Uterus (tissue), 2 donors: ENCODE measurements around the gene TTC23.

Source experiments
- POLR2A ChIP-seq, 2 donors: fragments of 450-650 bp; IDR thresholded peaks; one replicate each; pipeline ENCODE4 v1.6.1; 2016; ENCODE audit warnings: antibody characterized with exemption in 2 of 2, mild to moderate bottlenecking in 1 of 2, moderate library complexity in 1 of 2
- TF ChIP-seq, protein P1 (sequence below), 4 experiments: fragments of 200-600 bp in 2 of 4; fragments of 450-650 bp in 2 of 4; sonication (generic) in 2 of 4; IDR thresholded peaks; one replicate each; pipeline ENCODE4 v1.5.1; 2016 to 2019; ENCODE audit warnings: antibody characterized with exemption in 4 of 4, mild to moderate bottlenecking in 2 of 4, moderate library complexity in 1 of 4

- TF ChIP-seq, protein P1, sequence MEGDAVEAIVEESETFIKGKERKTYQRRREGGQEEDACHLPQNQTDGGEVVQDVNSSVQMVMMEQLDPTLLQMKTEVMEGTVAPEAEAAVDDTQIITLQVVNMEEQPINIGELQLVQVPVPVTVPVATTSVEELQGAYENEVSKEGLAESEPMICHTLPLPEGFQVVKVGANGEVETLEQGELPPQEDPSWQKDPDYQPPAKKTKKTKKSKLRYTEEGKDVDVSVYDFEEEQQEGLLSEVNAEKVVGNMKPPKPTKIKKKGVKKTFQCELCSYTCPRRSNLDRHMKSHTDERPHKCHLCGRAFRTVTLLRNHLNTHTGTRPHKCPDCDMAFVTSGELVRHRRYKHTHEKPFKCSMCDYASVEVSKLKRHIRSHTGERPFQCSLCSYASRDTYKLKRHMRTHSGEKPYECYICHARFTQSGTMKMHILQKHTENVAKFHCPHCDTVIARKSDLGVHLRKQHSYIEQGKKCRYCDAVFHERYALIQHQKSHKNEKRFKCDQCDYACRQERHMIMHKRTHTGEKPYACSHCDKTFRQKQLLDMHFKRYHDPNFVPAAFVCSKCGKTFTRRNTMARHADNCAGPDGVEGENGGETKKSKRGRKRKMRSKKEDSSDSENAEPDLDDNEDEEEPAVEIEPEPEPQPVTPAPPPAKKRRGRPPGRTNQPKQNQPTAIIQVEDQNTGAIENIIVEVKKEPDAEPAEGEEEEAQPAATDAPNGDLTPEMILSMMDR (IDR thresholded peaks at IDR 0.05), result no peak
- TF ChIP-seq POLR2A (IDR thresholded peaks at IDR 0.05), result no peak
Observed at GRCh38 chr15:99121691-99122410, 127.5 kb downstream of the TTC23 start.
